HEK293T (cell line): ENCODE results near the gene CNTLN.
"Not testable (repeated sequence)": the region's sequence is repeated elsewhere in the genome, so short reads cannot be mapped to it uniquely, and the experiment has no call there.

Source experiments
- CTCF ChIA-PET: fragments of 350-600 bp; formaldehyde crosslinking; extraction: SDS; loops from one replicate; lab custom pipeline; 2021; ENCODE audit warnings: antibody characterized with exemption, inconsistent platforms; lab: Yijun Ruan, JAX
- POLR2A ChIA-PET: fragments of 350-600 bp; formaldehyde crosslinking; extraction: SDS; loops from one replicate; lab custom pipeline; 2020; ENCODE audit warnings: antibody characterized with exemption, inconsistent platforms; lab: Yijun Ruan, JAX
- DNase-seq: peaks from one replicate; pipeline ENCODE4 v3.0.0; 2012; ENCODE audit warnings: mixed read lengths; ENCODE audit errors: extremely low spot score
- ARNT ChIP-seq: fragments of 450-650 bp; IDR thresholded peaks from 2 replicates; pipeline ENCODE4 v1.6.1; 2017; ENCODE audit warnings: mild to moderate bottlenecking
- BHLHE40 ChIP-seq: fragments of 450-650 bp; IDR thresholded peaks from 2 replicates; pipeline ENCODE4 v1.6.1; 2016; ENCODE audit warnings: mild to moderate bottlenecking, moderate library complexity, borderline replicate concordance
- CTBP1 ChIP-seq: fragments of 450-650 bp; IDR thresholded peaks from 2 replicates; pipeline ENCODE4 v1.6.1; 2016; ENCODE audit warnings: borderline replicate concordance
- ELF4 ChIP-seq: fragments of 450-650 bp; IDR thresholded peaks from 2 replicates; pipeline ENCODE4 v1.6.1; 2017; ENCODE audit warnings: antibody characterized with exemption
- FOXA1 ChIP-seq: fragments of 450-650 bp; IDR thresholded peaks from 2 replicates; pipeline ENCODE4 v1.6.1; 2016; ENCODE audit warnings: mild to moderate bottlenecking
- FOXK2 ChIP-seq: fragments of 450-650 bp; IDR thresholded peaks from 2 replicates; pipeline ENCODE4 v1.6.1; 2016; ENCODE audit warnings: mild to moderate bottlenecking
- FOXM1 ChIP-seq: fragments of 450-650 bp; IDR thresholded peaks from 2 replicates; pipeline ENCODE4 v1.6.1; 2017; ENCODE audit warnings: mild to moderate bottlenecking, borderline replicate concordance
- HDGF ChIP-seq: fragments of 450-650 bp; IDR thresholded peaks from 2 replicates; pipeline ENCODE4 v1.6.1; 2017; ENCODE audit warnings: antibody characterized with exemption, borderline replicate concordance
- L3MBTL2 ChIP-seq: fragments of 450-650 bp; conservative IDR thresholded peaks from 2 replicates; pipeline ENCODE4 v1.6.1; 2016; ENCODE audit warnings: mild to moderate bottlenecking
- LEF1 ChIP-seq: fragments of 450-650 bp; IDR thresholded peaks from 2 replicates; pipeline ENCODE4 v1.6.1; 2017; ENCODE audit warnings: mild to moderate bottlenecking, borderline replicate concordance
- NFRKB ChIP-seq: fragments of 450-650 bp; IDR thresholded peaks from 2 replicates; pipeline ENCODE4 v1.6.1; 2016; ENCODE audit warnings: mild to moderate bottlenecking, moderate library complexity
- PKNOX1 ChIP-seq: fragments of 450-650 bp; IDR thresholded peaks from 2 replicates; pipeline ENCODE4 v1.6.1; 2016
- SP1 ChIP-seq: fragments of 450-650 bp; IDR thresholded peaks from 2 replicates; pipeline ENCODE4 v1.6.1; 2017
- SUZ12 ChIP-seq: fragments of 450-650 bp; IDR thresholded peaks from 2 replicates; pipeline ENCODE4 v1.6.1; 2016; ENCODE audit warnings: mild to moderate bottlenecking
- TARDBP ChIP-seq: fragments of 450-650 bp; IDR thresholded peaks from 2 replicates; pipeline ENCODE4 v1.6.1; 2016
- ZNF384 ChIP-seq: fragments of 450-650 bp; IDR thresholded peaks from 2 replicates; pipeline ENCODE4 v1.6.1; 2016

The CNTLN gene

DNA sequence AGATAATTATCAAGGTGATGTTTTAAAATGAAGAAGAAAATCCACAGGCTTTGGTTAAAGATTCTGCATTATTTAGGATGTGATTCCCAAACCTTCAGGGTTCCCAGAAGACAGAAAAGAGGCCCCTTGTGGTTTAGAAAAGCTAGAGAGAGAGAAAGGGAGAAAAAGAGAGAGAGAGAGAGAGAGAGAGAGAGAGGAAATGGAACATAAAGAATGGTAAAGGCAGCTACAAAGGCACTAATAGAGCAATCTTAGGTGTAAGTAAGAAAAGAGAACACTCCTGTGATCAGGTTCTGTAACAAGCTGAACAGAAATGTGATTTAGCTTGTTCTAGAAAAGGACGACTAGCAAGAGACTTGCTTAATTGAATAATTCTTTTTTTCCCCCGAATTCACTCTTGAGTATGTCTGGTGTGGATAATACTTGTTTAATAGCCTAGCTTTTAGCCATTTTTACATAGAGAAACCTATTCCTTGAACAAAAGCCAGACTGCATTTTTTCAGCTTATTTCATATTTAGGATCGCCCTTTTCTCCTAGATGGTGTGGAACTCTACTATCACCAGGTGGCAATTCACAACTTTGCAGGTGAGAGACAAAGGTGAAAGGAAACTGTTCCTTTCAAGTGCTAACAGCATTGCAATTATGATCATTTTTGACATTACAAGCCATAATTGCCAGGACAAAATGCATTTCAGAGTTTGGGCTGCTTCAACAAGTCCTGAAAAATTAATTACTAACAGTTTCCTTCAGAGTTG lies 386.4 kb downstream of the CNTLN start:
- ChIA-PET POLR2A (no interaction called here), CTCF (interaction anchor here (0.7 kb wide), 1 partner anchor 687 kb away, joined by 3 read pairs; no protein-coding TSS in a partner anchor)
- DNase-seq: no peak
- TF ChIP-seq SP1 (no peak), FOXK2 (no peak), SUZ12 (no peak), CTBP1 (no peak), L3MBTL2 (no peak), BHLHE40 (no peak), FOXA1 (no peak), NFRKB (no peak), TARDBP (no peak), HDGF (no peak), FOXM1 (no peak), LEF1 (no peak), PKNOX1 (no peak), ELF4 (no peak), ZNF384 (no peak), ARNT (no peak)

- CTCF ChIA-PET: interaction anchor here (0.6 kb wide), 1 partner anchor 88 kb away, joined by 3 read pairs; no protein-coding TSS in a partner anchor
- POLR2A ChIA-PET, DNase-seq: not testable (repeated sequence)
These were observed 391.9 kb downstream of the CNTLN start for GRCh38 chr9:17526726-17527125.

GRCh38 chr9:17528859-17529258 lies 394.0 kb downstream of the CNTLN start:
- POLR2A ChIA-PET: no interaction called here
- DNase-seq: no peak
- no peak for TF ChIP-seq ELF4
- TF ChIP-seq TARDBP: no peak
- no peak for TF ChIP-seq CTBP1
- TF ChIP-seq ZNF384: no peak
- no peak for TF ChIP-seq ARNT
- TF ChIP-seq SUZ12: no peak
- TF ChIP-seq L3MBTL2: no peak
- TF ChIP-seq FOXK2: no peak
- no peak for TF ChIP-seq PKNOX1
- no peak for TF ChIP-seq HDGF
- TF ChIP-seq FOXA1: no peak
- no peak for TF ChIP-seq NFRKB
- no peak for TF ChIP-seq FOXM1
- TF ChIP-seq BHLHE40: no peak
- CTCF ChIA-PET: no interaction called here

DNA sequence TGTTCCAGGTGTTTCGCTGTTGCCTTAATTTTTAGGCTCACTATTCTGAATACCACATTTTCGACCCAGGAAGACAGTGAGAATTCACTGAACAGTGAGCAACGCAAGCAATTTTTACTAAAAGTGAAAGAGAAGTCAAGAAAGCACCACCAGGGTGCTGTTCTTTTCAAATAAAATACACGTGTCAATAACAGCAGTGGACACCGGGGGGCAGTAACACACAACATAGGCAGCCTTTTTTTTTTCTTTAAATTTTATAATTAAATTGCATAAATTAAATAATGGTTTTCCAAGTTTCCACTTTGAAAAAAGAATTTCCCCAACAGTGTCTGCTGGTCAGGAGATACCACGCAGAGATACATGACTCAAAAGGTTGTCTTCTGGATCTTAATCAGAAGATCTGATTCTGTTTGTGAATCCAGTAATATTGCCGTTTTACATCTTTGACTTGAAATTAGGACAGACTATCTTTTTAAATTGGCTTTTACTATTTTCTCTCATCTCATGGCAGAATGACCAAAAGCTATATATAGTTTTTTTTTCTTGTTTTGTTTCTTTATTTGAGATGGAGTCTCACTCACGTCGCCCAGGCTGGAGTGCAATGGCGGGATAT lies 396.9 kb downstream of the CNTLN start:
- TF ChIP-seq SUZ12 (no peak), ZNF384 (no peak), SP1 (no peak), FOXK2 (no peak), TARDBP (no peak), ELF4 (no peak), CTBP1 (no peak), FOXM1 (no peak), LEF1 (no peak), NFRKB (no peak), FOXA1 (no peak), L3MBTL2 (no peak), ARNT (no peak), BHLHE40 (no peak), PKNOX1 (no peak)
- peak; percentile 22 for DNase-seq
- POLR2A ChIA-PET: no interaction called here
- CTCF ChIA-PET: interaction anchor here (0.6 to 1.2 kb wide), 2 partner anchors 302 to 306 kb away, joined by 3 to 6 read pairs; no protein-coding TSS in a partner anchor

GRCh38 chr9:17532461-17532860 lies 397.6 kb downstream of the CNTLN start:
- DNase-seq: no peak
- ChIA-PET CTCF (interaction anchor here (0.6 to 2.3 kb wide), 6 partner anchors 61 to 681 kb away, joined by 3 to 10 read pairs (median 4); no protein-coding TSS in a partner anchor), POLR2A (no interaction called here)
- TF ChIP-seq TARDBP (no peak), HDGF (no peak), FOXA1 (no peak), ELF4 (no peak), SP1 (no peak), FOXM1 (no peak), PKNOX1 (no peak), NFRKB (no peak), LEF1 (no peak), L3MBTL2 (no peak), ZNF384 (no peak), ARNT (no peak), BHLHE40 (no peak), CTBP1 (no peak)
